Heart right ventricle (tissue), 16 donors: Measurements from ENCODE around the gene SCN5A. TPM values are rescaled to one million over a fixed set of nuclear protein-coding genes. Genes with fewer than 3 reads are reported as not detected.

Experiments used
- ATAC-seq, 8 donors: fragments of 200-7000 bp; cut with Tn5 transposase; one replicate each; pipeline ENCODE4 v1.9.1; 2020; ENCODE audit warnings: mild to moderate bottlenecking in 8 of 8, moderate library complexity in 8 of 8, moderate number of reproducible peaks in 1 of 8
- DNase-seq, 2 donors: peaks; one replicate each; pipeline ENCODE4 v3.0.0-alpha.2; 2020
- H3K27ac ChIP-seq, 10 donors: fragments of 200-600 bp; sonication (generic) in 2 of 10; one replicate each; pipeline versions ENCODE4 v1.5.0 to v1.8.0; 2020 to 2022; ENCODE audit warnings: mild to moderate bottlenecking in 3 of 10
- H3K27me3 ChIP-seq, 7 donors: fragments of 200-600 bp; one replicate each; pipeline ENCODE4 v1.8.0; 2021 to 2022; ENCODE audit warnings: mild to moderate bottlenecking in 2 of 7
- H3K36me3 ChIP-seq, 9 donors: fragments of 200-600 bp; sonication (generic) in 1 of 9; one replicate each; pipeline versions ENCODE4 v1.5.0 to v1.8.0; 2020 to 2022; ENCODE audit warnings: mild to moderate bottlenecking in 2 of 9
- H3K4me1 ChIP-seq, 9 donors: fragments of 200-600 bp; sonication (generic) in 1 of 9; one replicate each; pipeline versions ENCODE4 v1.5.0 to v1.8.0; 2020 to 2022; ENCODE audit warnings: mild to moderate bottlenecking in 4 of 9
- H3K4me3 ChIP-seq, 10 donors: fragments of 200-600 bp; sonication (generic) in 2 of 10; one replicate each; pipeline versions ENCODE4 v1.5.0 to v1.8.0; 2020 to 2022; ENCODE audit warnings: mild to moderate bottlenecking in 7 of 10, moderate library complexity in 2 of 10
- H3K9me3 ChIP-seq, 11 donors: fragments of 200-600 bp in 10 of 11; sonication (generic) in 2 of 11; one replicate each; pipeline versions ENCODE4 v1.5.0 to v1.8.0; 2013 to 2022; ENCODE audit warnings: mild to moderate bottlenecking in 2 of 11, control low read depth in 1 of 11, moderate library complexity in 1 of 11
- CTCF ChIP-seq, 9 donors: fragments of 200-600 bp; sonication (generic) in 2 of 9; IDR thresholded peaks; one replicate each; pipeline versions ENCODE4 v1.5.0 to v1.8.0; 2021 to 2022; ENCODE audit warnings: antibody characterized with exemption in 9 of 9, mild to moderate bottlenecking in 5 of 9, moderate library complexity in 1 of 9
- WGBS, 2 donors: extraction: QIAGEN DNeasy Blood & Tissue Kit; methylation state at CpG; one replicate each; pipeline ENCODE4 v1.1.7; 2013; ENCODE audit warnings: inconsistent platforms in 1 of 2; 5-methylcytosine and 5-hydroxymethylcytosine counted together
- intact Hi-C, 10 donors: fragments of 100-400 bp; cut with DNase I; formaldehyde crosslinking; loops; one replicate each; pipeline versions ENCODE4 v1.11.1 to v1.14.2; 2022
- long read RNA-seq, 3 donors: library from polyadenylated mRNA; unstranded; transcript quantifications; one replicate each; pipeline ENCODE4 v2.0.0, GENCODE V29; 2020 to 2021
- polyA plus RNA-seq, 2 donors: library from polyadenylated mRNA; stranded (reverse); fragments of 200-250 nt; gene quantifications; one replicate each; pipeline ENCODE4 v1.2.3, GENCODE V29; 2013
- total RNA-seq, 10 donors: library from RNA; stranded (reverse); fragmentation: NEBNext Ultra II Directional in 3 of 10; extraction: Animal tissue kit (Norgen Biotek cat#: 25700) in 3 of 10; gene quantifications; one replicate each; pipeline versions ENCODE4 v1.2.1 to v1.2.4, GENCODE V29; 2021 to 2023
- donor health status: Arrhythmogenic right ventricular cardiomyopathy.
- donor health status: ischemic (EF 13 %, LVEDD 7.1; RV severe dilation, severe dysfunction).
- donor health status: healthy with polysubstance abuse.
- donor health status: DM: no; HTN: yes; CAD: no.
- donor health status: DM: no; HTN: no; CAD: no.
- donor health status: ischemic (EF 25% LVEDD 6.9; RV normal size, moderate dysfunction).
- donor health status: ischemic (EF 25% LVEDD 5.7; RV mildly dilated, moderate dysfunction).
- donor health status: healthy.
- donor health status: DM: yes; HTN: yes; CAD: no.
- donor health status: Ischemic cardiomyopathy.
- donor health status: ischemic (EF 35%, LVEDD 5.7; RV mildly dilated, moderate dysfunction).
- donor health status: nonischemic (EF 11% LVEDD 7.7; RV severe dilation, severe dysfunction).
- donor health status: DM: yes; HTN: yes; CAD: no.
- donor health status: PGD.
- donor health status: ischemic (EF 29% LVEDD 5.4; RV normal size, mild dysfunction).
- donor health status: nonischemic (EF 23%, LVEDD 6.1; RV moderate dilation, normal function).

SCN5A gene
- 100 to 1,000 TPM; 122 to 254 (median 182) TPM for total RNA-seq
- 10 to 100 TPM; 29.9 to 61.5 TPM for polyA plus RNA-seq
- long read RNA-seq, donor 1, partial matches to known transcripts = 130 of 140 reads
- long read RNA-seq, donor 1, other reads (novel, unspliced or antisense) = 9 of 140 reads
- long read RNA-seq, donor 2, partial matches to known transcripts = 64 of 243 reads
- long read RNA-seq, donor 2, other reads (novel, unspliced or antisense) = 179 of 243 reads
- long read RNA-seq, donor 3, partial matches to known transcripts = 33 of 305 reads
- long read RNA-seq, donor 3, other reads (novel, unspliced or antisense) = 272 of 305 reads

- peak within 1 kb of the TSS; percentile 58 to 87 (median 70) for H3K4me3 ChIP-seq
- H3K9me3 ChIP-seq = no peaks in the 10 kb centered on the region
- ATAC-seq (peak; percentile 55 to 83 (median 72)), DNase-seq (peak; percentile 45 to 71)
- peaks cover 0 to 43% (median 23%) of the 10 kb centered on the region in 7 donors for H3K27me3 ChIP-seq
- H3K36me3 ChIP-seq = no peaks in the 10 kb centered on the region
- peaks cover 5 to 49% (median 13%) of the 10 kb centered on the region in 9 donors for H3K4me1 ChIP-seq
- peak within 1 kb of the TSS; percentile 64 to 98 (median 90) for H3K27ac ChIP-seq
- intact Hi-C loops = loop anchor here in 9 of 10 donors (2.0 to 10.0 kb wide), 10 partner anchors 37 to 645 kb away; partner anchors contain the start of genes EXOG (in 3 of the 9) and XYLB (in 1 of the 9)
- 2% methylated on average over 39 to 76 of the region's 76 CpGs for WGBS, 2 donors
- TF ChIP-seq CTCF (IDR thresholded peaks at IDR 0.05) = no peak
Measured at GRCh38 chr3:38649500-38650247, at the start of gene SCN5A. SCN5A (minus strand) TSS chr3:38649687; CDS start chr3:38633307, 16,380 bp downstream.

- no peaks in the 10 kb centered on the region for H3K36me3 ChIP-seq
- peak in 2 of 8 donors; percentile 17 to 67 for ATAC-seq
- H3K27ac ChIP-seq = no peak overlapping the region
- no peaks in the 10 kb centered on the region for H3K27me3 ChIP-seq
- intact Hi-C loops = no loop called here
- H3K4me3 ChIP-seq = no peak overlapping the region
- 69 to 77% methylated on average over 5 of the region's 5 CpGs for WGBS, 2 donors
- no peak for DNase-seq
- peaks cover 0 to 8% (median 0%) of the 10 kb centered on the region in 9 donors for H3K4me1 ChIP-seq
- H3K9me3 ChIP-seq = no peaks in the 10 kb centered on the region
- no peak for TF ChIP-seq CTCF (IDR thresholded peaks at IDR 0.05)
Measured at GRCh38 chr3:38698760-38699159, 49.3 kb upstream of the SCN5A start.

GRCh38 chr3:38698061-38698460 lies 48.6 kb upstream of the SCN5A start:
- intact Hi-C loops = no loop called here
- no peak for TF ChIP-seq CTCF (IDR thresholded peaks at IDR 0.05)
- Histone ChIP-seq H3K36me3 (no peaks in the 10 kb centered on the region), H3K4me1 (peaks cover 0 to 8% (median 0%) of the 10 kb centered on the region in 9 donors), H3K4me3 (no peak overlapping the region), H3K27me3 (no peaks in the 10 kb centered on the region), H3K9me3 (no peaks in the 10 kb centered on the region), H3K27ac (no peak overlapping the region)
- WGBS, 2 donors = 93% methylated on average over 12 of the region's 12 CpGs
- no peak for DNase-seq
- ATAC-seq = no peak

- no peak for TF ChIP-seq CTCF (IDR thresholded peaks at IDR 0.05)
- ATAC-seq (no peak), DNase-seq (no peak)
- intact Hi-C loops = no loop called here
- Histone ChIP-seq H3K9me3 (no peaks in the 10 kb centered on the region), H3K4me1 (no peaks in the 10 kb centered on the region), H3K27me3 (no peaks in the 10 kb centered on the region), H3K4me3 (no peak overlapping the region), H3K36me3 (no peaks in the 10 kb centered on the region), H3K27ac (no peak overlapping the region)
- 71 to 78% methylated on average over 2 of the region's 2 CpGs for WGBS, 2 donors
Measured at GRCh38 chr3:38696034-38696433, 46.5 kb upstream of the SCN5A start.
